D721Med (cell line): Measurements from ENCODE around the gene IL6R.
A peak's percentile ranks its signal among the peaks of the same experiment; 100 is the strongest.

Experiments used
- DNase-seq: peaks from one replicate; pipeline ENCODE4 v3.0.0; 2011; ENCODE audit warnings: low spot score; ENCODE audit not compliant: insufficient read length
- FAIRE-seq: peaks from 2 replicates; lab custom pipeline; 2011; peaks lifted over from hg19 to GRCh38; lab: Jason Lieb, UNC
- CTCF ChIP-seq: IDR thresholded peaks from 2 replicates; pipeline ENCODE4 v1.5.1; 2012; ENCODE audit warnings: mild to moderate bottlenecking, control low read depth; ENCODE audit not compliant: insufficient read depth; ENCODE audit errors: missing control alignments

IL6R gene

GRCh38 chr1:154402409-154402921, 2.7 kb upstream of the IL6R start:
- no peak for TF ChIP-seq CTCF
- FAIRE-seq (no peak), DNase-seq (no peak)

- TF ChIP-seq CTCF: no peak
- FAIRE-seq (no peak), DNase-seq (no peak)
Observed at GRCh38 chr1:154403261-154403943, 1.7 kb upstream of the IL6R start.

- DNase-seq (no peak), FAIRE-seq (no peak)
- no peak for TF ChIP-seq CTCF
Observed at GRCh38 chr1:154403983-154404382, 1.2 kb upstream of the IL6R start.

- TF ChIP-seq CTCF: no peak
- FAIRE-seq (no peak), DNase-seq (no peak)
Observed at GRCh38 chr1:154404511-154404931, 622 bp upstream of the IL6R start.

- no peak for FAIRE-seq
- no peak for DNase-seq
- peak; percentile 40 for TF ChIP-seq CTCF
Observed at GRCh38 chr1:154405747-154406571, 816 bp downstream of the IL6R start.

- FAIRE-seq: no peak
- TF ChIP-seq CTCF: no peak
- DNase-seq: no peak
Observed at GRCh38 chr1:154406572-154406879, 1.4 kb downstream of the IL6R start.

- FAIRE-seq (no peak), DNase-seq (no peak)
- TF ChIP-seq CTCF: no peak
Observed at GRCh38 chr1:154406886-154407197, 1.7 kb downstream of the IL6R start.
